HG03354 (cell line): Measurements from ENCODE around the gene ASB12.

Experiments
- ATAC-seq: cut with Tn5 transposase; IDR thresholded peaks from one replicate; pipeline ENCODE4 v1.9.1; 2021; ENCODE audit warnings: mild to moderate bottlenecking; ENCODE audit not compliant: unreplicated experiment, poor library complexity, severe bottlenecking

Gene ASB12

GRCh38 chrX:64188901-64189300 is 41.5 kb downstream of the ASB12 start:
- ATAC-seq = no peak

GRCh38 chrX:64187762-64188150 is 42.7 kb downstream of the ASB12 start:
- ATAC-seq = no peak

GRCh38 chrX:64186974-64187761 is 43.2 kb downstream of the ASB12 start:
- no peak for ATAC-seq

- no peak for ATAC-seq
Observed at GRCh38 chrX:64184396-64184795, 46.0 kb downstream of the ASB12 start.

- ATAC-seq = no peak
Observed at GRCh38 chrX:64182208-64182607, 48.2 kb downstream of the ASB12 start.

- ATAC-seq = no peak
Observed at GRCh38 chrX:64176876-64177275, 53.5 kb downstream of the ASB12 start.
